Measurements from ENCODE around the gene MBNL1.
A peak's percentile ranks its signal among the peaks of the same experiment; 100 is the strongest.

MBNL1 gene

GRCh38 chr3:152317956-152318355, 49.2 kb downstream of the MBNL1 start:
- no peak for TF ChIP-seq OSR1 (CRISPR knock-in tag; IDR thresholded peaks at IDR 0.05)
- no peak for TF ChIP-seq GLIS3 (CRISPR knock-in tag; IDR thresholded peaks at IDR 0.05)
- TF ChIP-seq, protein P1, sequence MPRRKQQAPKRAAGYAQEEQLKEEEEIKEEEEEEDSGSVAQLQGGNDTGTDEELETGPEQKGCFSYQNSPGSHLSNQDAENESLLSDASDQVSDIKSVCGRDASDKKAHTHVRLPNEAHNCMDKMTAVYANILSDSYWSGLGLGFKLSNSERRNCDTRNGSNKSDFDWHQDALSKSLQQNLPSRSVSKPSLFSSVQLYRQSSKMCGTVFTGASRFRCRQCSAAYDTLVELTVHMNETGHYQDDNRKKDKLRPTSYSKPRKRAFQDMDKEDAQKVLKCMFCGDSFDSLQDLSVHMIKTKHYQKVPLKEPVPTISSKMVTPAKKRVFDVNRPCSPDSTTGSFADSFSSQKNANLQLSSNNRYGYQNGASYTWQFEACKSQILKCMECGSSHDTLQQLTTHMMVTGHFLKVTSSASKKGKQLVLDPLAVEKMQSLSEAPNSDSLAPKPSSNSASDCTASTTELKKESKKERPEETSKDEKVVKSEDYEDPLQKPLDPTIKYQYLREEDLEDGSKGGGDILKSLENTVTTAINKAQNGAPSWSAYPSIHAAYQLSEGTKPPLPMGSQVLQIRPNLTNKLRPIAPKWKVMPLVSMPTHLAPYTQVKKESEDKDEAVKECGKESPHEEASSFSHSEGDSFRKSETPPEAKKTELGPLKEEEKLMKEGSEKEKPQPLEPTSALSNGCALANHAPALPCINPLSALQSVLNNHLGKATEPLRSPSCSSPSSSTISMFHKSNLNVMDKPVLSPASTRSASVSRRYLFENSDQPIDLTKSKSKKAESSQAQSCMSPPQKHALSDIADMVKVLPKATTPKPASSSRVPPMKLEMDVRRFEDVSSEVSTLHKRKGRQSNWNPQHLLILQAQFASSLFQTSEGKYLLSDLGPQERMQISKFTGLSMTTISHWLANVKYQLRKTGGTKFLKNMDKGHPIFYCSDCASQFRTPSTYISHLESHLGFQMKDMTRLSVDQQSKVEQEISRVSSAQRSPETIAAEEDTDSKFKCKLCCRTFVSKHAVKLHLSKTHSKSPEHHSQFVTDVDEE (CRISPR knock-in tag; IDR thresholded peaks at IDR 0.05), result no peak
- no peak for TF ChIP-seq SNAI2 (CRISPR knock-in tag; IDR thresholded peaks at IDR 0.05)
- no peak for TF ChIP-seq ZNF70 (CRISPR knock-in tag; IDR thresholded peaks at IDR 0.05)
- TF ChIP-seq POU6F1 (CRISPR knock-in tag; IDR thresholded peaks at IDR 0.05; ENCODE audit: borderline replicate concordance, low read depth), result no peak
- TF ChIP-seq CSRNP3 (CRISPR knock-in tag; IDR thresholded peaks at IDR 0.05), result no peak
- TF ChIP-seq PPARA (CRISPR knock-in tag; IDR thresholded peaks at IDR 0.05; ENCODE audit: borderline replicate concordance), result no peak
- peak; percentile 77 for ATAC-seq

DNA sequence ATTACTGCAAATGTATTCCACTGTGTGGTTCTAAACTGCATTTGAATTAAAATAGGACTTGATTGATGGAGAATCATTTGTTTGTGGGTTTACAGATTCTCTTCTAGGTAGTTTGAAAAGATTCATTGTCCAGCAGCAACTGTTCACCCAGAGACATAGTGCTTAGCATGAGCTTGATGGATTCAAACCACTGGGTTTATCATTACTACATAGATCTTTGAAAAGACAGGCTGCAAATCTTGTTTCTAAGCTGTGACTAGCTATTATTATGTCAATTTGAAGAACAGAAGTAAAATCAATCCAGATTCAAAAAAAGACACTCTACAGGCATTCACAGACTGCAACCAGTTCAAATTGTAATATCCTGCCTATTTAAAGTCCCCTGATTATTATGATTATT, 49.8 kb downstream of the MBNL1 start:
- ATAC-seq, result peak; percentile 16; the same call in 1 of the 3 replicates
- TF ChIP-seq ESRRG (CRISPR knock-in tag; IDR thresholded peaks at IDR 0.05) (no peak), BACH2 (CRISPR knock-in tag; IDR thresholded peaks at IDR 0.05; ENCODE audit: borderline replicate concordance) (no peak), PATZ1 (CRISPR knock-in tag; IDR thresholded peaks at IDR 0.05; ENCODE audit: borderline replicate concordance) (no peak), RARB (CRISPR knock-in tag; IDR thresholded peaks at IDR 0.05) (no peak), PPARA (CRISPR knock-in tag; IDR thresholded peaks at IDR 0.05; ENCODE audit: borderline replicate concordance) (no peak), ZNF70 (CRISPR knock-in tag; IDR thresholded peaks at IDR 0.05) (no peak), ZC3H10 (CRISPR knock-in tag; IDR thresholded peaks at IDR 0.05) (no peak), CREB5 (CRISPR knock-in tag; IDR thresholded peaks at IDR 0.05; ENCODE audit: low read depth) (no peak), CSRNP3 (CRISPR knock-in tag; IDR thresholded peaks at IDR 0.05) (no peak), SNAI2 (CRISPR knock-in tag; IDR thresholded peaks at IDR 0.05) (no peak), CSDC2 (CRISPR knock-in tag; IDR thresholded peaks at IDR 0.05) (no peak)
- TF ChIP-seq, protein P1 (CRISPR knock-in tag; IDR thresholded peaks at IDR 0.05), result no peak
